Measurements from ENCODE around the gene SPPL2B.
A peak's percentile ranks its signal among the peaks of the same experiment; 100 is the strongest.

SPPL2B gene

GRCh38 chr19:2302319-2303210 is 25.9 kb upstream of the SPPL2B start:
- peak; percentile 69 for DNase-seq

DNA sequence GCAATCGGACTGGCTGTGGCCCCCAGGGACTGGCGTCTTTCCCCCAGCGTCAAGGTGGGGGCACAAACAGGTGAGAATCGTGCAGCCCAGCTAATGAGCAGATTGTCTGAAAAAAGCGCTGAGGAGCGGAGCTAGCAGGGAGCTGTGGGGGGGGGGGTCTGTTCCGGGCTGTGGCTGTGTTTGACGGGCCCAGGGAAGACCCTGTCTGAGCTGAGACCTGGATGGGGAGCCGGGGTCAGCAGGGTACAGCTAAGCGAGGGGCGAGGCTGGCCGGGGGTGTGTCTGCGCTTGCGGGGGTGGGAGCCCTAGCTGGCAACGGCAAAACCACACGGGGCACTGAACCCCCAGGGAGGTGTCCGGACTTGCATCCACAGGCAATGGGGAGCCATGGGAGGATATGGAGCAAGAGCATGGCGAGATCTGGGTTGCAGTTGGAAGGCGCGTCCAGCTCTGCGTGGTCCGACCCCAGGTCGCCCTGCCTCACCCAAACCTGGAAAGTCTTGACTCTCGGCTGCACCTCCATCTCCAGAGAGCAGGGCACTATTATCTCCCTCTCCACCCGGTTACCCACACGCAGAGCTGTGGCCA is 25.2 kb upstream of the SPPL2B start:
- no peak for DNase-seq

- DNase-seq = no peak
Measured at GRCh38 chr19:2305452-2306280, 22.8 kb upstream of the SPPL2B start.

DNA sequence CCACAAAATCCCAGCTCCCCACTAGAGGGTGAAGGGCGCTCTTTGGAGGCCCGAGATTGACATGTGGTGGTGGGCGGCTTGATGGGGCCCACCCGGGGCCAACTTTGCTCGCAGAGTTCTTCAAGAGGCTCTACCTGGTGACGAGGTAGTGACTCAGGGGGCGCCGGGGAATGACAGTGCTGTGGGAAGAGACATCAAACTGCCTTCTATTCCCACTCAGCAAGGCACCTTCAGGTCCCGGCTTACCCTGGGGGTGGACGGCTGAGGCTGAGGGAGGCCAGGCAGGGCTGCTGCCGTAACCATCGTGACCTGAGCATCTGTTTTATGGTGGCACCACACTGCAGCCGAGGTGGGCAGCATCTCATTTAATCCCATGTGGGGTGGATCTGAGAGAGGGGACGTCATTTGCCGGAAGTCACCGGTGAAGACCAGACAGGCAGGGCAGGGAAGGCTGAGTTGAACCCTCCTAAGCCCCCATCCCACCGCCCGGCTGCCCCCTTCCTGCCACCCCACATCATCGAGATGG is 22.1 kb upstream of the SPPL2B start:
- no peak for DNase-seq

DNA sequence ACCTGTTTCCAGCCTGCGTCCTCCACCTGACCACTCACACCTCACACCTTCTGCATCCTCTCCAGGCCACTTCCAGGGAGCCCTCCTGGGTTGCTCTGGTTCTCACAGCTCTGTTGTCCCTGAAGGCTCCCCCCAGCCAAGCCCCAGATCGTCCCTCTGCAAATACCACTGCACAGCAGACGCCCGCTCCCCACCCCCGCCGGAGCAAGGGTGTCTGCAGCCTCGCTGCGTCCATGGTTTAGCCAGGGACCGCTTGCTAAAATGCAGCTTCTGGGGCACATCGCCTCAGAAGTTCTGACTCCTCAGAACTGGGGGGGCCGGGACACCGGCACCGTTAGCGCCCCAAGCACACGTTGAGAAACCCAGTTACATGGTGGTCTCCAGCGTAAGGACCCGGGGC is 21.5 kb upstream of the SPPL2B start:
- no peak for DNase-seq

- no peak for DNase-seq
Measured at GRCh38 chr19:2307518-2308012, 20.9 kb upstream of the SPPL2B start.

- DNase-seq = no peak
Measured at GRCh38 chr19:2308114-2308556, 20.3 kb upstream of the SPPL2B start, which contains the start of gene LINGO3. Gene LINGO3 (minus strand): TSS chr19:2308154. CDS start chr19:2291776, 16,378 bp downstream.

GRCh38 chr19:2309734-2310362 is 18.6 kb upstream of the SPPL2B start:
- no peak for DNase-seq

DNA sequence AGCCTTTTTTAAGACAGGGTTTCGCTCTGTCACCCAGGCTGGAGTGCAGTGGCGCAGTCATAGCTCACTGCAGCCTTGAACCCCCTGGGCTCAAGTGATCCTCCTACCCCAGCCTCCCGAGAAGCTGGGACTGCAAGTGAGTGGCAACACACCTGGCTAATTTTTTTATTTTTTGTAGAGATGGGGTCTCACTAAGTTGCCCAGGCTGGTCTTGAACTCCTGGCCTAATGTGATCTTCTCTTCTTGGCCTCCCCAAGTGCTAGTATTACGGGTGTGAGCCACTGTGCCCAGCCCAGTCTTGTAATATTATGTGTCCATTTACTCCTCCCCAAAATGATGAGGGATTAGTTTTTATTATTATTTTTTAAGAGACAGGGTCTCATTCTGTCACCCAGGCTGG is 17.4 kb upstream of the SPPL2B start:
- no peak for DNase-seq

GRCh38 chr19:2312820-2313501 is 15.5 kb upstream of the SPPL2B start:
- DNase-seq = no peak

DNA sequence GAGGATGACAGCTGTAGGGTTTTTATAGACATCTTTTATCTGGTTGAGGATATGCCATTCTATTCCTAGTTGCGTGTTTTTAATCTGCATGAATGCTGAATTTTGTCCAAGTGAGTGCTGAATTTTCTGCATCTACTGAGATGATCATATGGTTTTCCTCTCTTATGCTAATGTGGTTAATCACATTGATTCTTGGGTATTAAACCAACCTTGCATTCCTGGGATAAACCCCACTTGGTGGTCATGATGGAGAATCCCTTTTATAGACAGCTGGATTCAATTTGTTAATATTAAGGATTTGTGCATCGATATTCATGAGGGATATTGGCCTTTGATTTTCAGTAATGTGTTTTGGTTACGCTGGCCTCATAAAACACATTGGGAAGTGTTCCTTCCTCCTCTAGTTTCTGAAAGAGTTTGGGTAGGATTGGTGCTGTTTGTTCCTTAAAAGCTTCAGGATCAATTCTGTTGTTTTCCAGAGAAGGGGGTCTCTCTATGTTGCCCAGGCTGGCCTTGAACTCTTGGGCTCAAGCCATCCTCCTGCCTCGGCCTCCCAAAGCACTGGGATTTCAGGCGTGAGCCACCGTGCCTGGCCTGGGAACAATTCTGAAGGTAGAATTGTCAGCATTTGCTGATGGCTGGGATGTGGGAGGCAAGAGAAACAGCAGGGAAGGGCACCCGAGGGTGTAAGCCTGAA is 13.2 kb upstream of the SPPL2B start:
- DNase-seq = no peak

DNA sequence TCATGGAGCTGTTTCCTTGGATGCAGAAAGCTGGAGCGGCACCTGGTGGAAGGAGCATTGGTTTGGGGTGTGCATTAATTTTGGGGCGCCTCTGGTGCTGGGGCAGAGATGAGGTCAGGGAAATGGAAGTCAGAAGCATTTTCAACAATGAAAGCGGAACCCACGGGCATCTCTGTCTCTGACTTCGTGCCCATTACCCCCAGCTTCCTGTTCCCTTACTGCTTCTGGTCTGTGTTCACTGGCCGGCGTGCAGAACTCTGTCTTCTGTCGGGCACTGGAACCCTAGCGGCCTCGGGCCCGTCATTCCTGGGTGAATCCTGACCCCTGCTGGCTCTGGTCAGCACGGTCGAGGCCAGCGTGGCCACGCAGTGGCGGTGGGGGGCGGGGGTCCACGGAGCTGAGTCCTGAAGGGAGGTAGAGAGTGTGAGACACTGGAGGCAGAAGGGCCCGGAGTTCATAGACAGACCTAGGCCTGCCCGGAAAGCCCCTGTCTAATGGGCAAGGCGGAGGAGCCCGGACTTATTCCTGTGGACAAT is 12.6 kb upstream of the SPPL2B start:
- peak; percentile 78 for DNase-seq

GRCh38 chr19:2317300-2317699 is 11.2 kb upstream of the SPPL2B start:
- no peak for DNase-seq

GRCh38 chr19:2317756-2318155 is 10.7 kb upstream of the SPPL2B start:
- DNase-seq = no peak

DNA sequence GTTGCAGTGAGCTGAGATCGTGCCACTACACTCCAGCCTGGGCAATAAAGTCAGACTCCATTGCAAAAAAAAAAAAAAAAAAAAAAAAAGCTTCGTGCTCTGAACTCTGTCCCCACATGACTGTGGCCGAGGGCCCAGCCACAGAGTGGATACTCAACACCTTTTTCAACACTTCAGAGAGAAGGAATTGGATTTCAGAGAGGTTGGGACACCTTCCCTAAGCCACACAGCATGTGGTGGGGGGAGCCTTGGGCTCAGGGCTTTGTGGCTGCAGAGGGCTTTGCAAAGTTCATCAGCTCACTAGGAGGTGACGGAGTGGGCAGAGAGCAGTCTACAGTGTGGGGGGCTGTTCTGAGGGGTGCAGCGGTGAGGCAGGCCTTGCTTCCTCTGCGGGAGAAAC is 9.6 kb upstream of the SPPL2B start:
- no peak for DNase-seq

DNA sequence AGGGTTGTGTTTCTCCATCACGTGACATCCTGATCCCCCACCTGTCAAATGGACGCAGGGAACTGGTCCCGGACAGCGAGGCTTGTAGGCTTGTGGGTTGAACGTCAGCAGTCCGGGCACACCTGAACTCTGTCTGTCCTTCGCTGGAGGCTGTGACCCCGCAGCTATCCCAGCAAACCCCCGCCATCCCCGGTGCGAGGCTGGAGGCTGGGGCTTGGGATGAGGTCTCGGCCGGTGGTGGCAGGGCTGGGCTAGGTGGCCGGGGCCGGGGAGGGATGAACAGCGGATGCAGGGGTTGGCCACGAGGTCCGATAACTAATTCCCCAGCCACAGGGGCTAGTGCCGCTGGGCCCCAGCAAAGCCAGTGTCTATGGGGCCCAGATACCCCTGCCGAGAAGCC is 8.9 kb upstream of the SPPL2B start:
- DNase-seq = no peak

- DNase-seq = no peak
Measured at GRCh38 chr19:2320049-2320448, 8.4 kb upstream of the SPPL2B start.

GRCh38 chr19:2320939-2321338 is 7.5 kb upstream of the SPPL2B start:
- no peak for DNase-seq

GRCh38 chr19:2321565-2322283 is 6.8 kb upstream of the SPPL2B start:
- no peak for DNase-seq

DNA sequence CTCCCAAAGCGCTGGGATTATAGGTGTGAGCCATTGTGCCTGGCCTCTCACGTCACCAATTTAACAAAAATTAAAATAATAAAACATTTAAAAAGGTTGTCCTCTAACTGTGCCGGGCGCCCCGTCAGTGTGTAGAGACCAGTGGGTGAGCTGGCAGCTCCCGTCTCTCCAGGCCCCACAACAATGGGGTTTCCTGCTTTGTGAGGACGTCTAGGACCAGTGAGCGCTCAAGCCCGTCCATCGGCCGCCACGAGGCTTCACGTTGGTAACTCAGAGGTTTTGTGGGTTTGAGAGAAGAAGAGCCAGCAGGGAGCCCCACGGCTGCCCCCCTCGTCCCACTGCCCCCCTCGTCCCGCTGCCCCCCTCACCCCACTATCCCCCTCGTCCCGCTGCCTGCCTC is 4.8 kb upstream of the SPPL2B start:
- no peak for DNase-seq

Data from CD4-positive, alpha-beta T cell treated with Interleukin-15 for 1 hour (primary cell).